PC-3 (cell line): ENCODE results near the gene UBE3D.

ENCODE experiments used
- EZH2 ChIP-seq: fragments of 300-600 bp; sonication (generic); IDR thresholded peaks from one replicate; pipeline ENCODE4 v1.6.1; 2017; ENCODE audit warnings: antibody characterized with exemption, mild to moderate bottlenecking, low read length; ENCODE audit not compliant: unreplicated experiment
- TF ChIP-seq, protein P1 (sequence below): fragments of 300-600 bp; sonication (generic); conservative IDR thresholded peaks from 2 replicates; pipeline ENCODE4 v1.5.1; 2017; ENCODE audit warnings: antibody characterized with exemption, low read depth, mild to moderate bottlenecking, low read length

DNA sequence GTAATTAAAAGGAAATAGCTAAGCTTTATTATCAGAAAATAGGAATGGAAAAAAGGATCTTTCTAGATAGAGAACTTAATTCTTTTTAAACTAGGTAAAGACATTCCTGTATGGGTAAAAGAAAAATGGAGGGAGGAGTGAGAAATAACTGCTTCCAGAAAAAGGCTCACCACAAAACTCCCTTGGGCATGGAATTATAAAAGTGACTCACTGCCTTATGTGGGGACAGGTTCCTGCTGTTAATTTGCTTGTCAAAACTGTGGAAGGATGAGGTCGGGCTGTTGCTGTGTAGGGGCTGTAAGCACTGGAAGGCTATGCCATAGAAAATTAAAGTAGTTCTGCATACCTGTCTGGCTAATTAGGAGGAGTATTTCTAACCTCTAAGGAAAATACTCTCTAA lies 158.7 kb downstream of the UBE3D start:
- TF ChIP-seq, protein P1, sequence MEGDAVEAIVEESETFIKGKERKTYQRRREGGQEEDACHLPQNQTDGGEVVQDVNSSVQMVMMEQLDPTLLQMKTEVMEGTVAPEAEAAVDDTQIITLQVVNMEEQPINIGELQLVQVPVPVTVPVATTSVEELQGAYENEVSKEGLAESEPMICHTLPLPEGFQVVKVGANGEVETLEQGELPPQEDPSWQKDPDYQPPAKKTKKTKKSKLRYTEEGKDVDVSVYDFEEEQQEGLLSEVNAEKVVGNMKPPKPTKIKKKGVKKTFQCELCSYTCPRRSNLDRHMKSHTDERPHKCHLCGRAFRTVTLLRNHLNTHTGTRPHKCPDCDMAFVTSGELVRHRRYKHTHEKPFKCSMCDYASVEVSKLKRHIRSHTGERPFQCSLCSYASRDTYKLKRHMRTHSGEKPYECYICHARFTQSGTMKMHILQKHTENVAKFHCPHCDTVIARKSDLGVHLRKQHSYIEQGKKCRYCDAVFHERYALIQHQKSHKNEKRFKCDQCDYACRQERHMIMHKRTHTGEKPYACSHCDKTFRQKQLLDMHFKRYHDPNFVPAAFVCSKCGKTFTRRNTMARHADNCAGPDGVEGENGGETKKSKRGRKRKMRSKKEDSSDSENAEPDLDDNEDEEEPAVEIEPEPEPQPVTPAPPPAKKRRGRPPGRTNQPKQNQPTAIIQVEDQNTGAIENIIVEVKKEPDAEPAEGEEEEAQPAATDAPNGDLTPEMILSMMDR = no peak
- no peak for TF ChIP-seq EZH2
